T-helper 17 cell (primary cell): ENCODE data around the gene NREP. TPM values are rescaled to one million over a fixed set of nuclear protein-coding genes. Genes with fewer than 3 reads are reported as not detected.

Experiments
- ATAC-seq: fragments of 150-1000 bp; cut with Tn5 transposase; 2 replicates; pipeline ENCODE4 v1.10.0; 2021; ENCODE audit warnings: mild to moderate bottlenecking, moderate library complexity
- DNase-seq, 3 donors: peaks; one replicate each; pipeline versions ENCODE4 v3.0.0 to v3.0.0-alpha.2; 2020 to 2021
- H3K9me3 ChIP-seq: one replicate; pipeline ENCODE4 v1.7.0; 2013; ENCODE audit warnings: low read length, mild to moderate bottlenecking; ENCODE audit not compliant: control insufficient read depth, poor library complexity, severe bottlenecking
- H3K27ac Mint-ChIP-seq: one replicate; pipeline ENCODE4 v1.8.0; 2022; ENCODE audit warnings: mild to moderate bottlenecking, moderate library complexity, mixed read lengths
- H3K27me3 Mint-ChIP-seq: one replicate; pipeline ENCODE4 v1.8.0; 2022; ENCODE audit warnings: mixed read lengths
- H3K36me3 Mint-ChIP-seq: one replicate; pipeline ENCODE4 v1.8.0; 2022; ENCODE audit warnings: low read depth, mixed read lengths
- H3K4me1 Mint-ChIP-seq: one replicate; pipeline ENCODE4 v1.8.0; 2022; ENCODE audit warnings: mild to moderate bottlenecking, mixed read lengths
- H3K4me3 Mint-ChIP-seq: one replicate; pipeline ENCODE4 v1.8.0; 2022; ENCODE audit warnings: mild to moderate bottlenecking, moderate library complexity, mixed read lengths
- total RNA-seq, 4 donors: library from RNA in 2 of 4; stranded (reverse) in 2 of 4; gene quantifications; one replicate each; pipeline ENCODE4 v1.2.3 and lab custom pipeline; 2022 to 2026

Gene NREP
- total RNA-seq, 2 donors from 2014 or later = 1.3 to 6.5 TPM

DNA sequence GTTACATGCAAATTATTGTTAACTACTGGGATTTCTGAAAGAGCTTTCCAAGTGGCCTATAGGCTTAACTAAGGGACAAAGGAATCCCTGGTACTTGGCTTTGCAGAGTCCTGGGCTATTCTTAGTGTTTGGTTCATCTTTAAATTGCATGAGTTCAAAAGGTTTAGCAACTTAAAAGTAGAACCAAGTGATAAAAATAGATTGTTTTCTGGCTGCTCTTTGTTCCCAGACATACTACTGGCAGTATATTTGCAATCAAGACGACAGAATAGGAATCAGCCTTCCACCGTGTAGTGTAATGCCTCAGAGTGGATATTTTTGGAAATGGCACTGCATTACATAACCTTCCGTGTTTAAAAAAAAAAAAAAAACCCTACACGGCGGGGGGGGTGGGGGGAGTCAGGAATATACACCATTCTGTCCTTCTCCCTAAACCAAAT lies 1.0 kb downstream of the NREP start:
- peaks cover 2% of the 10 kb centered on the region for H3K4me1 Mint-ChIP-seq
- no peaks in the 10 kb centered on the region for H3K9me3 ChIP-seq
- ATAC-seq = no peak
- no peak overlapping the region for H3K27ac Mint-ChIP-seq
- H3K27me3 Mint-ChIP-seq = peaks cover 38% of the 10 kb centered on the region
- H3K4me3 Mint-ChIP-seq = no peak overlapping the region
- no peak for DNase-seq
- no peaks in the 10 kb centered on the region for H3K36me3 Mint-ChIP-seq

DNA sequence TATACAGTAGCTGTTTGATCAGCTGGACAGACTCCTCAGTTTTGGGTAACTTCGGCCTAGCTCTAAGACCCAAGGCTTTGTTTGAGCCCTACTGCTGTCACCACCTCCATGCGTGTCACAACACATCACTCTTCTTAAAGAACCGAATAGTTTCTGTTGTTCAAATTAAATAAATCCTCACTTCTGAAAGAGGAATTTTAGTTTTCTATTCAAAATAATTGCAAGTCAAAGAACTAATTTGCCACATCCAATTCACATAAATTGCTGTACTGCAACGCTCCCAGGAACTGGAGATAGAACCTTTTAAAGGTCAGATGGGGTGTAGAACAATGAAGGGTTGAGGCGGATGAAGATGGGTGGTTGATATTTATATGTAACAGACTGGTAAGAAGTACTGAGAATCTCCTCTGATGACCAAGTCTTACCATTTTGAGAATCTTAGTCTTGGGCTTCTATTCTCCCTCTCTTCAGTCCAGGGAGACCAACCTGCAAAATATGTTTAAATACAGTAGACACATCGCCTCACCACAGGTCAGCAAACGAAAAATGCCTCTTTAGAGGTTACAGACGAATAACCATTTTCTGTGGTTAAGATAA lies 1.6 kb downstream of the NREP start:
- Mint-ChIP-seq H3K27me3 (peaks cover 38% of the 10 kb centered on the region), H3K4me1 (peaks cover 2% of the 10 kb centered on the region), H3K36me3 (no peaks in the 10 kb centered on the region), H3K27ac (no peak overlapping the region), H3K4me3 (no peak overlapping the region)
- no peaks in the 10 kb centered on the region for H3K9me3 ChIP-seq
- DNase-seq (no peak), ATAC-seq (no peak)

DNA sequence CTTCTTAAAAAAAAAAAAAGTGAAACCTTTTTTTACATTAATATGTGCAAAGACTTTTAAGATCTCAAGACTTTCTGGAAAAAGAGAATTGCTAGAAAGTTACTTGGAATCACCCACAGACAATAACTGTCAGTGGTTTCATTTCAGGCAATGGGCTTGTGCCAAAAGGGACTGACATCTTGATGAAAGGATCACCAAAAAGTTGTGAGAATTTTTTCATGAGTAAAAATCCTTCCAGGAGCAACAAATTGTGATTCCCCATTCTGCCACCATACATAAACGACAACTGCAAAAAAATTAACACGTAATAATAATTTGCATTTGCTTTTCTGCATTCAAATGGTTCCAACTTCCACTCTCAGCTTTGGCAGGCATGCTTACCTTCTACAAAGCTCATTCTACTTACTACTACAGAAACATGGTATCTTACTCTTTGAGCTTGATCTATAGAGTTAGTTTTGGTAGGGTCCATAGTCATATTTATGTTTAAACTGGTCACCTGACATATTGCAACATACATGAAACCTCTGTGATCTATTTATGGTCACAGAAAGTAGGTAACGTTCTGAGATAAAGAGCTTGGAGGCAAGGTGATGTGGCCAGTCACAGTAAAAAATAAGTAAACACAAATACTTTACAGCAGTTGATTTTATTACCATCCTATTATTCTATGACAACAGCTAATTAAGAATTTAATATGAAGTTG lies 3.0 kb downstream of the NREP start:
- no peaks in the 10 kb centered on the region for H3K9me3 ChIP-seq
- no peak for DNase-seq
- Mint-ChIP-seq H3K36me3 (no peaks in the 10 kb centered on the region), H3K27ac (no peak overlapping the region), H3K4me3 (no peak overlapping the region), H3K27me3 (peaks cover 30% of the 10 kb centered on the region), H3K4me1 (peaks cover 2% of the 10 kb centered on the region)
- no peak for ATAC-seq

DNA sequence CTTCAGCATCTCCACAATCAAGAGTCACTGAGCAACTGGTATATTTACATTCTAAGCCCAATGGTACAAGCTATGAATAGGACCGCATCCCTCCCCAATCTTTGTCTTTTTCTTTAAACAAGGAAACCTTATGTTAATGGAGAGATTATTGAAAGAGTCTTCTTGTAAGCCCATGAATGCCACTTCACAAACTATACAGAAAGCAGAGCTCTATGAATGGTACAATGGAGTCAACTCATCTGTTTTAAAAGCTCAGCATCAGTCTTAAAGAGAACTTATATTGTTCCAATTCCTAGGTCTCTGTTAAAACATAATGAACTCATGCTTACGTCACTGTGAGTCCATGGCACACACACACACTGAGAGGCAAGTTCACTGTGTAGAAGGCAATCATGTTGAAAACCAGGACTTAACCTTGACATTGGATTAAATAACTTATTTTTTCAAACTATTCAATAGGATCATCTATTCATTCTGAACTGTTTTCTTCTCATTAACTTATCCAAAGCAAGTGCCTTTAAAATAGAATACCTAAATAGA lies 4.5 kb downstream of the NREP start:
- DNase-seq = no peak
- Mint-ChIP-seq H3K4me1 (no peaks in the 10 kb centered on the region), H3K27me3 (peaks cover 31% of the 10 kb centered on the region), H3K27ac (no peak overlapping the region), H3K36me3 (no peaks in the 10 kb centered on the region), H3K4me3 (no peak overlapping the region)
- ATAC-seq = no peak
- no peaks in the 10 kb centered on the region for H3K9me3 ChIP-seq

DNA sequence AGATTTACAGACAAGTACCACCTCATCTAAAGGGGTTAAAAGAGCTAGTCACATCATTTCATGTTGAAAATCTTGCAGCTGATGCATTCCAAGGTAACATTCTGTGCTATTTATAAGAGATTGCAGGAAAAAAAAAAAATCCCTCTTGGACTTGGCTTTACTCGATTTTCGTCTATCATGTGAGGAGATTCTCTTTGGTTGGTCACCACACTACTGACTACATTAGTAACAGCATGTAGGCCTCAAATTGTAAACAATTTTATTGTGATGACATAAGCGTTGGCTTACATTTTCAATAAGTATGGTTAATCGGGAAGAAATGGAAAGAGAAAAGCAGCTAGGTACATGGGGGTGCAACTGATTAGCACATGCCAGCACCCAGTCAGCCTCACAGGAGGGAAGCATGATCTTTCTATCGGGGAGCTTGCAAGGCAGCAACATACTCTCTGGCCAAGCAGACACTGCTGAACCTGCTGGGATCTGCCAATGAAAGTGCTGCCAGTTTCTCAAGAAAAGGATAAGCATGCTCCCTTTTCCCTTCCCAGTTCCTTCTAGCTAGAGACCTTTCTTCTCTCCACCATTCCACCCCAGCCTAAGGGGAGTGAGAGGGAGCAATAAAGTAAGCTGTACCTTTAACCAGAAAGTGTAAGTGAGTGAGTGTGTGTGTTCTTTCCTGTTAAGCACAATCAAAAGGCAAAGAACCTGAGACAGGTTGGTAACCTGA lies 7.5 kb downstream of the NREP start:
- H3K27ac Mint-ChIP-seq = no peak overlapping the region
- H3K4me3 Mint-ChIP-seq = no peak overlapping the region
- no peak for DNase-seq
- H3K27me3 Mint-ChIP-seq = peaks cover 34% of the 10 kb centered on the region
- no peak for ATAC-seq
- H3K9me3 ChIP-seq = no peaks in the 10 kb centered on the region
- H3K36me3 Mint-ChIP-seq = no peaks in the 10 kb centered on the region
- no peaks in the 10 kb centered on the region for H3K4me1 Mint-ChIP-seq

DNA sequence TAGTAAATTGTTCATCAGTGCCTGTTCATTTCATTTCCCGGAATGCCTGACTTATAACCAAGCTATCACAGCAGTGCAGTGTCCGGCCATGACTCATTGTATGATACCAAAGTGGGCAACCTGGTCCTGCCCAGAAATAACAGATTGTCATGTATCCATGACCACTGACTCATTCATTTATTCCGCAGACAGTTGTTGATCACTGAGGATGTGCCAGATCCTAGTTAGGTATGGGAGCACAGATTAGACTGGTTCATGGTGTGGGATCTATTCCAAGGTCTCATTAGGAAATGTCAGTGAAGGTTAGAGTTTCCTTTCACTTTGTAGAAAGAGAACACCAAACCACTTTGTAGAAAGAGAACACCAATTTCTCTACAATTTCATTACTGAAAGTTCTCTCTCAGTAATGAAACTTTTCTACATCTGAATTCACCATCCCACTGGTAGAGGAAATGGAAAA lies 8.7 kb downstream of the NREP start:
- H3K27me3 Mint-ChIP-seq = peaks cover 31% of the 10 kb centered on the region
- no peaks in the 10 kb centered on the region for H3K4me1 Mint-ChIP-seq
- H3K9me3 ChIP-seq = no peaks in the 10 kb centered on the region
- ATAC-seq = no peak
- H3K4me3 Mint-ChIP-seq = no peak overlapping the region
- no peaks in the 10 kb centered on the region for H3K36me3 Mint-ChIP-seq
- DNase-seq = no peak
- no peak overlapping the region for H3K27ac Mint-ChIP-seq

DNA sequence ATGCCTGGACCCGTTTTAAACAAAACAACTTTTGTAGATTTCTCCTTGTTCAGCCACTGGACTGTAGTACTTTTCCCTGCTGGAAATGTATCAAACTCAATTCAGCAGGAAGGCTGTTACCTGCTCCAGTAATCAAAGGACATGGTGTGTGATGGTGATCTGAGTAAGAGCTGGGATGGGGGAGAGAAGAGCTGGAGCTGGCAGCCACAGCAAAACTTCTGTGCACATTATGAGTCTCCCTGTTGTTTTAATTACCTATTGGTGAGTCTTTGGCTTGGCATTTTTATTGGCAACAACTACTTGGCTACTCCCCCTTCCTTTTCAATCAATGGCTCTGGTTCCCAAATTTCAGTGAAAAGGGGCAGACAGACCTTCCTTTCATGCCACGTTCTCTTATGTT lies 9.7 kb downstream of the NREP start:
- Mint-ChIP-seq H3K4me3 (no peak overlapping the region), H3K27ac (no peak overlapping the region), H3K27me3 (peaks cover 30% of the 10 kb centered on the region), H3K36me3 (no peaks in the 10 kb centered on the region), H3K4me1 (no peaks in the 10 kb centered on the region)
- DNase-seq (no peak), ATAC-seq (no peak)
- H3K9me3 ChIP-seq = no peaks in the 10 kb centered on the region

DNA sequence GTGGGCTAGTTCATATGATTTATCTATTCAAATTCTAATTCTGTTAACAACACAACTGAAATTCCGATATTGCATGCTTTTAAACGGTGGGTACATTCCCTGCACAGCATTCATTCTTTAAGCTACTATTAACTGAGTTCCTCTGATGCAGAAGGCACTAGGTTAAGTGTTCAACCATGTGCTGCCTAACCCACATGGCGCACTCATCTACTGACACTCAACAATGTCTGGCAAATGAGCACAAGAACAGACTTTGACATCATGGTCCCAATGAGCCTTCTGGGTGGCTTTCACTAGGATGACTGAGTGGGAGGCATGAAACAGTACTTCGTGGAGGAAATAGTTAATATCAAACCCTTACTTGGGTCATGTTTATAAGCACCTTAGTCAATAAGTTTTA lies 10.2 kb downstream of the NREP start:
- no peak for ATAC-seq
- H3K36me3 Mint-ChIP-seq = no peaks in the 10 kb centered on the region
- no peak overlapping the region for H3K4me3 Mint-ChIP-seq
- peaks cover 31% of the 10 kb centered on the region for H3K27me3 Mint-ChIP-seq
- no peaks in the 10 kb centered on the region for H3K4me1 Mint-ChIP-seq
- H3K9me3 ChIP-seq = no peaks in the 10 kb centered on the region
- H3K27ac Mint-ChIP-seq = no peak overlapping the region
- no peak for DNase-seq

DNA sequence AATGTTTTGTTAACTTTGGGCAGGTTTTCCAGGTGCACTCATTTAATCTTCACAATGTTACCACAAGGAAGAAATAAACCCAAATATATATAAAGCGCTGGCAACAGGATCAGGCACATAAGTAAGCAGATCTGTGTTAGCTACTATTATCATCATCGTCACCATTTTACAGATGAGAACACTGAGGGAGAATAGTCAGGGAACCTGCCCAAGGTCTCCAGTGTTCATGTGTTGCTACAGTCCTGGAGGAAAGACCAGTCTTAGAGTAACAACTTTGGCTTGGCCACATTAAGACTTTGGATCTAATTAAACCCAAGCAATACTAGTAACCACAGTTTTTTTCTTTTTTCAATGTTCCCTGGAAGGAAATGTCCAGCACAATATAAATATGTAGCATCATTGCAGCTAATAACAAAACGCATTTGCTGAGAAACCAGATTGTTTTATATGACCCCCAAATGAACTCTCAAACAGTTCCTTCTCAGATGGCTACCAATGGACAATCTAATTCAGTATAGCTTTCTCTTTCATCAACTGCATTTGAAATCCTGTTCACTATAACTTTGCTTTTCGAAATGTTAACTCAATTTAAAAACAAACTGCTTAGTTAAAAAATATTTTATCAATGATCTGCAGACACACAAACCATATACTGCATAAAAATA lies 11.8 kb downstream of the NREP start:
- no peaks in the 10 kb centered on the region for H3K9me3 ChIP-seq
- no peak overlapping the region for H3K4me3 Mint-ChIP-seq
- H3K27me3 Mint-ChIP-seq = peaks cover 39% of the 10 kb centered on the region
- ATAC-seq (no peak), DNase-seq (no peak)
- H3K27ac Mint-ChIP-seq = no peak overlapping the region
- H3K36me3 Mint-ChIP-seq = no peaks in the 10 kb centered on the region
- no peaks in the 10 kb centered on the region for H3K4me1 Mint-ChIP-seq

DNA sequence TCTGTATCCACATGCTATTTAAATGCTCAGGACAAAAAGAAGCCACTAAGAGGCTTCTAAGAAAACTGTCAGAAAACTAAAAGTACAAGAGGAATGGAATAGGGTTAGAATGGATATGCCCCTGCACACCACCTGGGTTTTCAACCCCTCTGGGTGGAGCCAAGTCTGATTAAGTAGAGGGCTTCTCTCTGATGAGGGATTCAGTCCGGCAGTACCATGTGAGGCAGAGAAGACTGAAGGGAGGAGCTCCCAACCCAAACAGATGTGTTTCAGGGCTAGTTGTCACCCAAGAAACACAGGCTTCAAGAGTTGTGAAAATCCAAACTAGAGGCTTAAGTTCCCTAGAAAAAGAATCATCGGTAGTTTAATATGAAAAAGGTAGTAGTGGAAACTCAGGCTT lies 12.5 kb downstream of the NREP start:
- ATAC-seq (no peak), DNase-seq (no peak)
- peaks cover 43% of the 10 kb centered on the region for H3K27me3 Mint-ChIP-seq
- H3K36me3 Mint-ChIP-seq = no peaks in the 10 kb centered on the region
- no peaks in the 10 kb centered on the region for H3K4me1 Mint-ChIP-seq
- H3K4me3 Mint-ChIP-seq = no peak overlapping the region
- no peak overlapping the region for H3K27ac Mint-ChIP-seq
- no peaks in the 10 kb centered on the region for H3K9me3 ChIP-seq

DNA sequence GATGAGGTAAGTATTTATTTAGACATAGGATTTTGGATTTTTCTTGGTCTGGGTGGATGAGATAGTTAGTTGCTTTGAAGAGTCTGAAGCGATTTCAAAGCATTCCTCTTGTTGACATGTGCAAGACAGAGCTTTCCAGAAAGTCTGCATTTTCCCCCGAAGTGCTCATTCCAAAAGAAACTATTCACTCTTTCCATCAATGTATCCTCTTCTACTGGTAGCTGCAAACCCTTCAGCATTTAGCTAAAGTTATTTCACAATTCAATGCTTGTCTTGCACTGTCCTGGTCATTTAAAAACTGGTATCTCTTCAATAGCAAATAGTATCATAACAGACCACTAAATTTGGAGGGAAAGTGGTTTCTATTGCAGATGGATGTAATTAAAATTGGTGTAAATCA lies 13.0 kb downstream of the NREP start:
- Mint-ChIP-seq H3K4me1 (no peaks in the 10 kb centered on the region), H3K36me3 (no peaks in the 10 kb centered on the region)
- no peak for ATAC-seq

DNA sequence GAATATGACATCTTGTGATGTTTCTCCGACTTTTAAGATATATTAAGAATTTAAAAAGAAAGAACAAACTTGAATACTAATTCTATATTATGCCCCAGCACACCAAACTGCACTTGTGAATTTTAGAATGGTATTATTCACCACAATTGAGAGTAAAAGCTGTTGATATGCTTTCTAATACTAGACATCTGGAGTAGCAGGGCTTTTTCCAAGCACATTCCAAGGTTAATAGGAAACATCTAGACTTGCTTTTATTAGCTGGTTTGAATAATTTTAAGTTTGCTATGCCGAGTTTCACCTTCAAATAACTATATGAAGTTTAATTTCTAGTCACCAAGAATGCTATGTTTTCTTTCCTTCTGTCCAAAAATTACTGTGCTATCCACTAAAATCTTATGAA lies 13.5 kb downstream of the NREP start:
- H3K4me3 Mint-ChIP-seq = no peak overlapping the region
- H3K9me3 ChIP-seq = no peaks in the 10 kb centered on the region
- H3K27ac Mint-ChIP-seq = no peak overlapping the region
- no peaks in the 10 kb centered on the region for H3K36me3 Mint-ChIP-seq
- ATAC-seq = no peak
- peaks cover 41% of the 10 kb centered on the region for H3K27me3 Mint-ChIP-seq
- no peak for DNase-seq
- H3K4me1 Mint-ChIP-seq = peaks cover 2% of the 10 kb centered on the region

More for the DNA sequence above, 13.0 kb downstream of the NREP start:
- no peaks in the 10 kb centered on the region for H3K9me3 ChIP-seq
- H3K27me3 Mint-ChIP-seq = peaks cover 43% of the 10 kb centered on the region
- no peak for DNase-seq
- H3K27ac Mint-ChIP-seq = no peak overlapping the region
- H3K4me3 Mint-ChIP-seq = no peak overlapping the region
